ENCODE measurements around the gene HIPK2.

DNA sequence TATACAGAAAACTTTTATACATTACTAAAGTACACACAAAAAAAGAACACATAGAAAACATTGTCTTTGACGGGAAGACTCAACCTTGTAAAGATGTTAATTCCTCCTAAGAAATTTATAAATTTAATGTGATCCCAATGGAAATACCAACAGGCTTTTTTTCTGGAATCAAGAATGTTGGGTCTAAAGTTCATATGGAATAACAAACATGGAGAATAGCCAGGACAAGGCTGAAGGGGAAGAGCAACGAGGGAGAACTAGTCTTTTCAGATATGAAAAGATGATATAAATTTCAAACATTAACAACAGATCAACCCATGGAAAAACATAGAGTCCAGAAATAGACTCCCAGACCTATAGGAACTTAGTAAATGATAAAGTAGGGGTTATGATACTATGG, 19.8 kb downstream of the HIPK2 start:
- TF ChIP-seq, protein P1, sequence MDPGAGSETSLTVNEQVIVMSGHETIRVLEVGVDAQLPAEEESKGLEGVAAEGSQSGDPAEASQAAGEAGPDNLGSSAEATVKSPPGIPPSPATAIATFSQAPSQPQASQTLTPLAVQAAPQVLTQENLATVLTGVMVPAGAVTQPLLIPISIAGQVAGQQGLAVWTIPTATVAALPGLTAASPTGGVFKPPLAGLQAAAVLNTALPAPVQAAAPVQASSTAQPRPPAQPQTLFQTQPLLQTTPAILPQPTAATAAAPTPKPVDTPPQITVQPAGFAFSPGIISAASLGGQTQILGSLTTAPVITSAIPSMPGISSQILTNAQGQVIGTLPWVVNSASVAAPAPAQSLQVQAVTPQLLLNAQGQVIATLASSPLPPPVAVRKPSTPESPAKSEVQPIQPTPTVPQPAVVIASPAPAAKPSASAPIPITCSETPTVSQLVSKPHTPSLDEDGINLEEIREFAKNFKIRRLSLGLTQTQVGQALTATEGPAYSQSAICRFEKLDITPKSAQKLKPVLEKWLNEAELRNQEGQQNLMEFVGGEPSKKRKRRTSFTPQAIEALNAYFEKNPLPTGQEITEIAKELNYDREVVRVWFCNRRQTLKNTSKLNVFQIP (CRISPR knock-in tag; IDR thresholded peaks at IDR 0.05; ENCODE audit: borderline replicate concordance, low read depth) = no peak
- TF ChIP-seq, protein P2, sequence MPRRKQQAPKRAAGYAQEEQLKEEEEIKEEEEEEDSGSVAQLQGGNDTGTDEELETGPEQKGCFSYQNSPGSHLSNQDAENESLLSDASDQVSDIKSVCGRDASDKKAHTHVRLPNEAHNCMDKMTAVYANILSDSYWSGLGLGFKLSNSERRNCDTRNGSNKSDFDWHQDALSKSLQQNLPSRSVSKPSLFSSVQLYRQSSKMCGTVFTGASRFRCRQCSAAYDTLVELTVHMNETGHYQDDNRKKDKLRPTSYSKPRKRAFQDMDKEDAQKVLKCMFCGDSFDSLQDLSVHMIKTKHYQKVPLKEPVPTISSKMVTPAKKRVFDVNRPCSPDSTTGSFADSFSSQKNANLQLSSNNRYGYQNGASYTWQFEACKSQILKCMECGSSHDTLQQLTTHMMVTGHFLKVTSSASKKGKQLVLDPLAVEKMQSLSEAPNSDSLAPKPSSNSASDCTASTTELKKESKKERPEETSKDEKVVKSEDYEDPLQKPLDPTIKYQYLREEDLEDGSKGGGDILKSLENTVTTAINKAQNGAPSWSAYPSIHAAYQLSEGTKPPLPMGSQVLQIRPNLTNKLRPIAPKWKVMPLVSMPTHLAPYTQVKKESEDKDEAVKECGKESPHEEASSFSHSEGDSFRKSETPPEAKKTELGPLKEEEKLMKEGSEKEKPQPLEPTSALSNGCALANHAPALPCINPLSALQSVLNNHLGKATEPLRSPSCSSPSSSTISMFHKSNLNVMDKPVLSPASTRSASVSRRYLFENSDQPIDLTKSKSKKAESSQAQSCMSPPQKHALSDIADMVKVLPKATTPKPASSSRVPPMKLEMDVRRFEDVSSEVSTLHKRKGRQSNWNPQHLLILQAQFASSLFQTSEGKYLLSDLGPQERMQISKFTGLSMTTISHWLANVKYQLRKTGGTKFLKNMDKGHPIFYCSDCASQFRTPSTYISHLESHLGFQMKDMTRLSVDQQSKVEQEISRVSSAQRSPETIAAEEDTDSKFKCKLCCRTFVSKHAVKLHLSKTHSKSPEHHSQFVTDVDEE (CRISPR knock-in tag; IDR thresholded peaks at IDR 0.05) = no peak
- TF ChIP-seq ZFP30 (CRISPR knock-in tag; IDR thresholded peaks at IDR 0.05) (no peak), RARB (CRISPR knock-in tag; IDR thresholded peaks at IDR 0.05) (no peak), ZFP3 (CRISPR knock-in tag; IDR thresholded peaks at IDR 0.05) (no peak)
